BJ (cell line): Measurements from ENCODE around the gene SAMD4B. TPM values are rescaled to one million over a fixed set of nuclear protein-coding genes. Genes with fewer than 3 reads are reported as not detected.

Experiments used
- CTCF ChIA-PET: fragments of 350-600 bp; formaldehyde crosslinking; extraction: SDS; loops from one replicate; lab custom pipeline; 2021; ENCODE audit warnings: antibody characterized with exemption, inconsistent platforms; lab: Yijun Ruan, JAX
- POLR2A ChIA-PET: fragments of 300-600 bp; sonication (Branson Sonifier 250); formaldehyde crosslinking; extraction: SDS; loops from one replicate; lab custom pipeline; 2021; ENCODE audit warnings: antibody characterized with exemption; lab: Charles Lee
- DNase-seq: peaks from one replicate; pipeline ENCODE4 v3.0.0-alpha.2; 2011; ENCODE audit warnings: low read depth
- H3K27me3 ChIP-seq: 2 replicates; pipeline ENCODE4 v1.6.0; 2011; ENCODE audit warnings: low read length; ENCODE audit not compliant: control insufficient read depth, insufficient read depth
- H3K36me3 ChIP-seq: 2 replicates; pipeline ENCODE4 v1.5.1; 2011; ENCODE audit warnings: low read length; ENCODE audit not compliant: control insufficient read depth, insufficient read depth
- H3K4me3 ChIP-seq: 2 replicates; pipeline ENCODE4 v1.5.1; 2011; ENCODE audit warnings: low read depth, mild to moderate bottlenecking, control low read depth, low read length
- CTCF ChIP-seq: IDR thresholded peaks from 2 replicates; pipeline ENCODE4 v1.5.1; 2011; ENCODE audit warnings: low read depth, mild to moderate bottlenecking, control low read depth, inconsistent platforms, low read length, moderate library complexity; ENCODE audit not compliant: insufficient read depth
- polyA plus RNA-seq: library from polyadenylated mRNA; depleted of rRNA; stranded (reverse); fragments of >200 nt; gene quantifications from 2 replicates; pipeline ENCODE4 v1.2.3, GENCODE V29; 2011

The SAMD4B gene
- polyA plus RNA-seq, 1 experiment, result 75.7 TPM

DNA sequence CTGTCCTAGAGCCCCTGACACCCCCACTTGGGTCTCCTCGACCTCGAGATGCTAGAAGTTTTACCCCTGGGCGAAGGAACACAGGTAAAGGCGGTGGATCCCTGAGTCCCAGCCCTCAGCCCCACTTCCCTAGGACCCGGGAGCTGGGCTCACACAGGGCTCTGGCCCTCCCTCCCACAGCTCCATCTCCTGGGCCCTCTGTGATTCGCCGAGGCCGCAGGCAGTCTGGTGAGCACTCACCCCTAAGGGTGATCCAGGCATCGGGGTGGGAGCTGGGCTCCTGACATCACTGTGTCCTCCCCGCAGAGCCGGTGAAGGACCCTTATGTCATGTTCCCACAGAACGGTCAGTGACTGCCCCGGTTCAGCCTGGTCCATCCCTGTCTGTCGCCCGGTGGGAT is 78.5 kb downstream of the SAMD4B start:
- DNase-seq, result no peak
- POLR2A ChIA-PET, result no interaction called here
- H3K36me3 ChIP-seq, result peaks cover 39% of the 10 kb centered on the region
- no peak overlapping the region for H3K4me3 ChIP-seq
- H3K27me3 ChIP-seq, result no peaks in the 10 kb centered on the region
- no peak for TF ChIP-seq CTCF
- CTCF ChIA-PET, result interaction anchor here (1.2 to 2.4 kb wide), 3 partner anchors 9 to 113 kb away, joined by 5 to 9 read pairs (median 8); partner anchors contain the start of gene PLEKHG2

GRCh38 chr19:39422020-39422419 is 79.8 kb downstream of the SAMD4B start:
- no peak overlapping the region for H3K4me3 ChIP-seq
- peaks cover 31% of the 10 kb centered on the region for H3K36me3 ChIP-seq
- no peaks in the 10 kb centered on the region for H3K27me3 ChIP-seq
- TF ChIP-seq CTCF, result no peak
- CTCF ChIA-PET, result interaction anchor here (0.8 to 2.4 kb wide), 3 partner anchors 10 to 112 kb away, joined by 3 to 9 read pairs (median 8); partner anchors contain the start of gene PLEKHG2
- DNase-seq, result no peak
- POLR2A ChIA-PET, result no interaction called here

DNA sequence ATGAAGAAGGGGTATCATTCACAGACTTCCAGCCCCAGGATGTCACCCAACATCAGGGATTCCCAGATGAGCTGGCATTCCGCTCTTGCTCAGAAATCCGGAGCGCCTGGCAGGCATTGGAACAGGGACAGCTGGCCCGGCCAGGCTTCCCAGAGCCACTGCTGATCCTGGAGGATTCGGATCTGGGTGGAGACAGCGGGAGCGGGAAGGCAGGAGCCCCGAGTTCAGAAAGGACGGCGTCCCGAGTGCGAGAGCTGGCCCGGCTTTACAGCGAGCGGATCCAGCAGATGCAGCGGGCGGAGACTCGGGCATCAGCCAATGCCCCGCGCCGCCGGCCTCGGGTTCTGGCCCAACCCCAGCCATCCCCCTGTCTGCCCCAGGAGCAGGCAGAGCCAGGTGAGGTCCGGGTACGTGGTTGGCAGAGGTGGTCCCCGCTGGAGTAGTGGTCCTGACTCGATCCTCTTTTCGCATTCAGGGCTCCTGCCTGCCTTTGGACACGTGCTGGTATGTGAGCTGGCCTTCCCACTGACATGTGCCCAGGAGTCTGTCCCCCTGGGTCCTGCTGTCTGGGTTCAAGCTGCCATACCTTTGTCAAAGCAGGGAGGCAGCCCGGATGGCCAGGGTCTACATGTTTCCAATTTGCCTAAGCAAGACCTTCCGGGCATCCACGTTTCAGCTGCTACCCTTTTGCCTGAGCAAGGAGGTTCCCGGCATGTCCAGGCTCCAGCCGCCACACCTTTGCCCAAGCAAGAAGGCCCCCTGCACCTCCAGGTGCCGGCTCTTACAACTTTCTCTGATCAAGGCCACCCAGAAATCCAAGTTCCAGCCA is 81.3 kb downstream of the SAMD4B start:
- TF ChIP-seq CTCF, result no peak
- peaks cover 24% of the 10 kb centered on the region for H3K36me3 ChIP-seq
- CTCF ChIA-PET, result interaction anchor here (1.2 to 2.4 kb wide), 3 partner anchors 9 to 110 kb away, joined by 3 to 9 read pairs (median 4); partner anchors contain the start of gene PLEKHG2
- no peaks in the 10 kb centered on the region for H3K27me3 ChIP-seq
- POLR2A ChIA-PET, result no interaction called here
- no peak overlapping the region for H3K4me3 ChIP-seq
- no peak for DNase-seq

- peaks cover 20% of the 10 kb centered on the region for H3K36me3 ChIP-seq
- ChIA-PET CTCF (interaction anchor here (1.4 kb wide), 1 partner anchor 11 kb away, joined by 4 read pairs; no protein-coding TSS in a partner anchor), POLR2A (interaction anchor here (0.6 kb wide), 2 partner anchors 19 to 23 kb away, joined by 3 to 8 read pairs; no protein-coding TSS in a partner anchor)
- no peak for DNase-seq
- no peaks in the 10 kb centered on the region for H3K27me3 ChIP-seq
- TF ChIP-seq CTCF, result no peak
- no peak overlapping the region for H3K4me3 ChIP-seq
These were observed 82.7 kb downstream of the SAMD4B start for GRCh38 chr19:39424934-39425333.

- no peaks in the 10 kb centered on the region for H3K27me3 ChIP-seq
- ChIA-PET CTCF (interaction anchor here (3.0 to 3.9 kb wide), 2 partner anchors 11 to 27 kb away, joined by 14 to 22 read pairs; no protein-coding TSS in a partner anchor), POLR2A (no interaction called here)
- no peak for TF ChIP-seq CTCF
- no peak overlapping the region for H3K4me3 ChIP-seq
- H3K36me3 ChIP-seq, result peaks cover 18% of the 10 kb centered on the region
- DNase-seq, result no peak
These were observed 83.5 kb downstream of the SAMD4B start for GRCh38 chr19:39425744-39426143.
